HG03575 (cell line): ENCODE results near the gene ZNF334.

ENCODE experiments used
- ATAC-seq: cut with Tn5 transposase; IDR thresholded peaks from one replicate; pipeline ENCODE4 v1.9.1; 2021; ENCODE audit not compliant: unreplicated experiment, insufficient number of reproducible peaks, low FRiP score; ENCODE audit errors: extremely low read depth

ZNF334 gene

DNA sequence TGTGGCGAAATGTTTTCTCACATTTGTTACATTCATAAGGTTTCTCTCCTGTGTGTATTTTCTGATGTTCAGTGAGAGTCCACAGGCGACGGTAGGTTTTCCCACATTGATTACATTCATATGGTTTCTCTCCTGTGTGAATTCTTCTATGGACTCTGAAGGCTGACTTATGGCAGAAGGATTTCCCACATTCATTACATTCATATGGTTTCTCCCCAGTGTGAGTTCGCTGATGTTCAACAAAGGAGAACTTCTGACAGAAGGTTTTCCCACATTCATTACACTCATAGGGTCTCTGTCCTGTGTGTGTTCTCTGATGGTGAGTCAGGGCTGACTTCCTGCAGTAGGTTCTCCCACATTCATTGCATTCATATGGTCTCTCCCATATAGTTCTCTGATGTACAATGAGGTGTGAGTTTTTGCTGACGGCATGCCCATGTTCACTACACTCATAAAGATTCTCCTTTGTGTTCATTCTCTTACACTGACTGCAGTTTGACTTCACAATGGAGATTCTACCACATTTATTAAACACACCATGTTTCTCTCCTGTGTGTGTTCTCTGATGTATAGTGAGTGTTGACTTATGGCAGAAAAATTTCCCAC, 11.9 kb downstream of the ZNF334 start:
- ATAC-seq = no peak

DNA sequence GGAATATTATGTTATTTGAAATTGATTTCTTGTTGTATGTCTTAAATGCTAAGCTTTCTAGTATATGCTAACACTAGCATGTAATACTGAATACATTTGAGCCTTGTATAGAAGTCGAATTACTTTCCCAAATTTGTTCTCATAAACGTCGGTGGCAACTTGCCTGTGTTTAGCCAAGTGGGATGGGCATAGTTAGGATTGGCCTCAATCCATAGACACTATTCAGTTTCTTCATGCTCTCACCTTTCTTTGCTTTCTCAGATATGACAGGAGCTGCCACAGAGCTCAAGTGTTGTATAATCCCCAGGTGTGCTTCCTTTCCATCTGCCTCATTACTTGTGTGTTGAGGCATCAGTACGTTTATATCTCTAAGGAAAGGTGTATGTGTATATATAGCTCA, 19.3 kb downstream of the ZNF334 start:
- no peak for ATAC-seq

DNA sequence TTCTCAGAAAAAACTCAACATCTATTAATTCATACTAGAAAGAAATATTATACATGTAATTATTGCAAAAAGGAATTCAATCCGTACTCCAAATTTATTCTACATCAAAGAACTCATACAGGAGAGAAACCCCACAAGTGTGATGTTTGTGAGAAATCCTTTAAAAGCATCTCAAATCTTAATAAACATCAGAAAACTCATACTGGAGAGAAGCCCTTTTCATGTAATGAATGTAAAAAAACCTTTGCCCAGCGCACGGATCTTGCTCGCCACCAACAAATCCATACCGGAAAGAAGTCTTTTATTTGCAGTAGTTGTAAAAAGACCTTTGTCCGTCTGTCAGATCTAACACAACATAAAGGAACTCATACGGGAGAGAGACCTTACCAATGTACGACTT, 22.0 kb downstream of the ZNF334 start:
- ATAC-seq = no peak

DNA sequence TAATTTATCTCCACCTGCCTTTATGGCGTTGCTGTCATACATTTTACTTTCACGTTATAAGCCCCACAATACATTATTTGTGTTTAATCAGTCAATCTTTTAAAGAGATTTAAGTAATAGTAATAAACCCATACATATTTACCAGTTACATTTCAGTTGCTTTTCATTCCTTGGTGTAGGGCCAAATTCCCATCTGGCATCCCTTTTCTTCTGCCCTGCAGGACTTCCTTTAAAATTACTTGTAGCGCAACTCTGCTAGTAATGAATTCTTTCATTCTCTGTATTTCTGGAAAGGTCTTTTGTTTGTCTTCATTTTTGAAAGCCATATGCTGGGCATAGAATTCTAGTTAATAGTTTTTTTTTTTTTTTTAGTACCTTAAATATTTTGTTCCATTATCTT, 24.9 kb downstream of the ZNF334 start:
- ATAC-seq = no peak

DNA sequence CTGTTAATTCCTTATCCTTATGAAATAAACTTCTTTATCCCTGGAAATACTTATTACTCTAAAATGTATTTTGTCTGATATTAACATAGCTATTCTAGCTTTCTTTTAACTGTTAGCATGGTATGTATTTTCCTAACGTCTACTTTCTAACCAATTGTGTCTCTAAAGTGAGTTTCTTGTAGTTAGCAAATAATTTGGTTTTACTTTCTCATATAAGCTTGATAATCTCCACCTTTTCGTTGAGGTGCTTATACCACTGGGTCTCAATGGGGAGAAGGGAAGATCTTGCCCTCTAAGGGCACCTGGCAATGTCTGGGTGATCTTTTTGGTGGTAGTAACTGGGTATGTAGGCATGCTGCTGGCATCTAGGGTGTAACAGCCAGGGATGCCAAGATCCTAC, 25.7 kb downstream of the ZNF334 start:
- no peak for ATAC-seq

DNA sequence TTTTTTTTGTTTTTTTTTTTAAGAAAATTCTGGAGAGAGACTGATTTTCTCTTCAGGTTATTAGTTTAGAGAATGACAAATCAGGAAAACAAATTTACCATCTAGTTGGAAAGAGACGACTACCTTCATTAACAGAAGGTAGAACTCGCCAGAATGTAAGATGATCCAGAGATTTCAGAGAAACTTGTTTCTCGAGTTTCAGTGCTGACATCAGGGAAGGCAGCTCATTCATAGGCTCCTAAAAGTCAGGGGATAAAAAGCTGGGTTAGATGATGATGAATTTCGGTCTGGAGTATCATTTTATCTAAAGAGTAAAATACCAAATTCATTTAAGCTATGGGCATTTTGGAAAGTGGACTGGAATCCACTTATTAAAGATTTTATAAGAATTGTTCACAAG, 27.9 kb downstream of the ZNF334 start:
- no peak for ATAC-seq

DNA sequence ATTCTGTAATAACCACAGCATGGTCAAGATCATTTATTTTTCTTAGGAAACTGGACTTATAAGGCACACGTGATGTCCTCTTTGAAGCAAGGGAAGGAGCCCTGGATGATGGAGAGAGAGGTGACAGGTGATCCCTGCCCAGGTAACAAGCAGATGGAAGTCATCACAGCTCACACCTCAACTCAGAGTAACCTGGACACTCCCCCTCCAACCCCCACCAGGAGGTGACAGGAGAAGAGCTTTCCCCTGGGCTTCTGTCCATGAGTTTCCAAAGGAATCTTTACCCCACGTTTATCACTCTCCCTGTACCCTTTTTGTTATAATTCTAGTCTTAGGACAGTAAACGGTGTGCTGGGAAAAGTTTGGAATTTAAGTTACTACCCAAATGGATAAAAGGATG, 28.4 kb downstream of the ZNF334 start:
- ATAC-seq = no peak

DNA sequence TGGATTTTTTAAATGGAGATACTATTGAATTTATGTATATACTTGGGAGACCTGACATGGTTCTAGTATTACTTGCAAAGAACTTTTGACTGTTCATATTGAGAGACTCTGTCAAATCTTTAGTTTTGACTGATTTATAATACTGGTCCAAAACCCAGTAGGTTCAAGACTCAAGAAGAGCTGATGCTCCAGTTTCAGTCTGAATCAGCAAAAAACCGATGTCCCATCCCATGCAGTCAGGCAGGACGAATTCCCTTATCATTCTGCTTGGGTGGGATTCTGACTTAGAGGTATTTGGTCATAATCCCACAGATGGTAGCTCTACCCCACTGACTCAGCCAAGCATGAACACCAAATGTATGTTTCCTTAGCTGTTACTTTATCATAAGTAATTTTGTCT, 29.5 kb downstream of the ZNF334 start:
- ATAC-seq = no peak

DNA sequence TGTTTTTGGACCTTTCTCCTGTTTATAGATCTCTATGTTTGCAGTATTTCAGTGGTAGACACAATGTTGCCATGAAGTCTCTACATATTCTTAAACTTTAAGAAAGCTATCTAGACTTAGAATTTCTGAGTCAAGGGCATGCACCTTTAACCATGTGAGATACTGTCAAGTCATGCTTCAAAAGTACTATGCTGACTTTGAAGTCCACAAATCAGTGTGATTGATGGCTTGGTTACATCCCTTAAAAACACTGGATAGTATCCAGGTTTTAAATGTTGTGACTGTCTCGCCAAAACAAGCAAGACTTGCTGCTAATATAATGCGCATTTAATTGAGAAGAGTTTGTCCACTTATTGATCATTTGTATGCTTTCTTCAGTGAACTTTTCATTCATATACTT, 30.5 kb downstream of the ZNF334 start:
- ATAC-seq = no peak

DNA sequence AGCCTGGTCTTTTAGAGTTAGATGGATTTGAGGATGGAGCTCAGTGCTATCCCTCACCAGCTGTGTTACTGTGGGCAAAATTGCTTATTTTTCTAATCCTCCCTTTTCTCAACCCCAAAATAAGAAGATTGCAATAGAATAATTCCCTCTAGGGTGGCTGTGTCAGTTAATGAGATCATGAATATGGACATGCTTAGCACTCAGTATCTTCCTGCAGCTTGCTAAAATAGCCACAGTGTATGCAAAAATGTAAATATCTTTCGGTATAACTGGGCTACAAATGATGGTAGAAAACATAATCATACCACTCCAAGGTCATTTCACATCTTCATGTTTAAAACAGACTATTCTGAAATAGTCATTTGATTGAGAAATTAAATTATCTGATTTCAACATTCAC, 35.7 kb downstream of the ZNF334 start:
- ATAC-seq = no peak

DNA sequence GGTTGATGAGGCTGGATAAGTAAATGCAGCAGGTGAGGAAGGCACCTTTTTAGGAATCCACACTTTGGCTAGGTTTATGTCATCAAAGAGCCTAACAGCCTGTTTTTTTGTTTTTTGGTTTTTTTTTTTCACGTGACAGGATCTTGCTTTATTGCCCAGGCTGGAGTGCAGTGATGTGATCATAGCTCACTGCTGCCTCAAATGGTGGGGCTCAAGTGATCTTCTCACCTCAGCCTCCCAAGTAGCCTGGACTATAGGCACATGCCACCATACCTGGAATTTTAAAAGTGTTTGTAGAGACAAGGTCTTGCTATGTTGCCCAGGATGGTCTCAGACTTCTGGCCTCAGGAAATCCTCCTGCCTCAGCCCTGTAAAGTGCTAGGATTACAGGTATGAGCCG, 36.1 kb downstream of the ZNF334 start:
- ATAC-seq = no peak

DNA sequence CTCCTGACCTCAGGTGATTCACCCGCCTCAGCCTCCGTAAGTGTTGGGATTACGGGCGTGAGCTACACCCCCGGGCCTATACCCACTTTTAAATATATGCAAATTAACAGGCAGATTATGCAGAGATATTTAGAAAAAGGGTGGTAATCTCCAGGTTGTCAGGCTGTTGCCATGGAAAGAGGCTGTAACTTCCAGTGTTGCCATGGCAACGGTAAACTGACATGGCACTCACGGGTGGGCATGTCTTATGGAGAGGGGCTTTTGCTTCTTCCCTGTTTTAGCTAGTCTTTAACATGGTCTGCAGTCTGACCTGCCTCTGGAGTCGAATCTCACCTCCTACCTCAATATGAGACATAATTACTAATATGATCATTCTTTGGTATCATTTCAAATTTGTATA, 44.9 kb downstream of the ZNF334 start:
- ATAC-seq = no peak

DNA sequence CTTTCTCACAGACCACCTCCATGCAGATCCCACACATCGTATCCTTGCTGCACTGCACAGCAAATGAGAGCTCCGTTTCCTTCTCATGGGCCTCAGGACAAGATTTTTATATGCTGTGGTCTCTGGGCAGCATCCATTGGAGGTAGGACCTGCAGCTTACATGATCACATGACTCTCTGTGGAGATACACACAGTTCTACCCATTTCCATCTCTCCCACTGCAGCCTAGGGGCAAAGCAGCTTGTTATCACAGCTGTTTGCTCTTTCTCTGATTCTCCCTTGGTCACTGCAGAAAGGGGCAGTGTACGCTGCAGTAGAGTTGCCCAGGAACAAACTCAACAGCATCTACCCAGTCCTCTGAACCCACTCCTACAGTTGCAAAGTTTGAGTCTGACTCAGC, 48.9 kb downstream of the ZNF334 start:
- no peak for ATAC-seq

DNA sequence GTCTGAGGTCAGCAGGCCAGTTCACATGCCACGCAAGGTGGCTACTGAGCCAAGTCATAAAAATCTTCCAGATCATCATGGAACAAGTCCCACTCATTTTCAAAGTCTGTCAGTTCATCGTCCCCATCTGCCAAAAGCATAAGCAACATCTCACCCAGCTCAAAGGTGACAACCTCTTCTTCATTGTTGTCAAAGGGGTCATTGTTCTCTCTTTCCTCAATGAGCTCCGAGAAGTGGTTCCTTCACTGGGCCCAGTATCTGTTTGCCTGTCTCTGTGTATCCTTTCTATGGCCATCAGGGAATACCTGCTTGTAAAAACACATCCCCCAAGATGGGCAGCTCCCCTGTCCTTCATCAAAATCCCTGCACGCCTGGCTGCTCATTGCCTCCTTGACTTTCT, 49.5 kb downstream of the ZNF334 start:
- no peak for ATAC-seq

DNA sequence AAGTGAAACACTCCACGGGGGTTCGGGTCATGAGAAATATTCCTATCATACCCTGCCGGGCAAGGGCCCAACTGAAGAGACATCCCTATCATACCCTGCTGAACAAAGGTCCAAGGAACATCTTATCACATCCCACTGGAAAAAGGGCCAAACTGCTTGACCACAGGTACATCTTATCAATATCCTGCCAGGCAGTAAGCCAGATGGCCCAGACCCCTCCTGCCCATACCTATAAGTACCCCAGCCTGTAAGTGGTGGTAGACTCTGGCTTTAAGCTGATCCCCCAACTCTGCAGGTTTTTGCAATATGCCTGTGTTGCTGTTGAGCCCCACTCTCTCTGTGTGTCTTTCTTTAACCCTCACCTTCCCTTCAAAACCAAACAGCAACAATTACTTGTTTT, 51.6 kb downstream of the ZNF334 start:
- ATAC-seq = no peak

DNA sequence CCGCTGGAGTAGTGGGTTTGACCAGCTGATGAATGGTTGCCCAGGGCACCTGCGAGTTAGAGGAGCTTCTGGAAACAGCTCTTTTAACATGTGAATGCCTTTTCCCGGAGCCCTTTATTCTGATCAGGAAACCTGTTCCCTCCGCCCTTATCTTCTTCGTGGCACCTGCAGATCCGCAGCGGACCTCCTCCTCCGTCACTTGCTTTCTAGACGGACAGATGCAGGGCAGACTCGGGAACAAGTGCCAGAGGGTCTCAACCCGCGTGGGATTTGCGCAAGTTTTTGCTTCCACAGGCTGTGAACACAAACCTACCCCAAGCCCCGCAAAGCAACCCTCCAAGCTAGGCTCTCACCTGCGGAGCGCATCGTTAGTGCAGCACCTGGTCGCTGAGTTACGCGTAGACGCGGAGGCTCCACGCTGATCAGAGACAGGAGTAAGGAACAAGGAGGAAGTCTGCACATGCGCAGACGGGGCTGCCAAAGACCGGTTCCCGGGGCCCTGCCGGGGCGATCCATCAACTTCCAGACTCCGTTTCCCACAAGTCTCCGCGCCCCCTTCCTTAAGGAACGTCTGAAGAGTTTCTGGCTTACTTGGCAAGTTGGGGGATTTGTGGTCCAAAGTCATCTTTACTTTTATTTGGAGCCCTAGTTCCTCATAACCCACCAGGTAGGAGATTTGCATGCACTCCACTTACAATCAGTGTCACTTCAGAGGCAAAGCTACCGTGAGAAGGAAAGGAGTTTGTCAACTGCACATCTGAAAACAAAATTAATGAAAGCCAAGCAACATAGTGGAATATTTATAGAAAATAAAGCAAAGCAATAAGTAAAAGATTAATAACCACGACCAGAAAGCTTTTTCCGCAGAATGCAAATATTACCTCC, 54.3 kb downstream of the ZNF334 start:
- ATAC-seq = no peak

DNA sequence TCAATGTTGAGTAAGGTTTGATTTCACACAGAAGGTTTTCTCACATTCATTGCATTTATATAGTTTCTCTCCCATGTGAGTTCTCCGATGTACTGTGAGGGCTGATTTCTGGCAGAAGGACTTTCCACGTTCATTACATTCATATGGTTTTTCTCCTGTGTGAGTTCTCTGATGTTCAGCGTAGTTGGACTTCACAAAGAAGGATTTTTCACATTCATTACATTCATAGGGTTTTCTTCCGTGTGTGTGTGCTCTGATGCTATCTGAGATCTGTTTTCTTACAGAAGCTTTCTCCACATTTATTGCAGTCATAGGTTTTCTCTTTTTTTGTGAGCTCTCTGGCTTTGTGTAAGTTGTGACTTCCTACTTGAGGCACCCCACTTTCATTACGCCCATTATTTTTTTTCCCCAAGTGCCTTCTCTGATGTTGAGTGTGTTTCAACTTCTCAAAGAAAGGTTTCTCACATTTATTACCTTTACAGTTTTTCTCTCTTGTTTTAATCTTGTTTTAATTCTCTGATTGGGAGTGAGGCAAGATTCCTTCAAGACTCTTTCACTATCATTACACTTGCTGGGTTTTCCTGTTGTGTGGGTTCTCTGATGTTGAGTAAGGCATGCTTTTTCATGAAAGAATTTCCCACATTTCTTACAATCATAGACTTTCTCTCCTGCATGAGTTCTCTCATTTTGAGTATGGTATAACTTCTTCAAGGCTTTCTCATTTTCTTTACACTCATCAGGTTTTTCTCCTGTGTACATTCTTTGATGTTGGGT, 56.9 kb downstream of the ZNF334 start:
- no peak for ATAC-seq

DNA sequence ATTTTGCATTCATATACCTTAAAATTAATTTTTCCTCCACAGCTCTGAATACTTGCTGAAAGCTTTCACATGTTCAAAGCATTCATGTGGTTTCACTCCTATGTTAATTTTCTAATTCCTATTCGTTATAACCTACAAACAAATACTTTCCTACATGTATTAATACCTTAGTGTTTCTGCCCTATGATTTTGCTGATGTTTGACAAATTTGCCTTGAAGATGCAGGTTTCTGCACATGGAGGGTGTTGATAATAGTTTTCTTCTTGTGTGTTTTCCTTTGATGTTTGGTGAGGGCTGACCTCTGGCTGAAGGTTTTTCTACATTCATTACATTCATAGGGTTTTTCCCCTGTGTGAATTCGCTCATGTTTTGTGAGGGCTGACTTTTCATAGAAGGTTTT, 57.6 kb downstream of the ZNF334 start:
- ATAC-seq = no peak
